LNCaP clone FGC (cell line): Measurements from ENCODE around the gene ITFG2.

Experiments used
- DNase-seq: peaks from one replicate; pipeline ENCODE4 v3.0.0-alpha.2; 2011; ENCODE audit warnings: low read depth
- H3K4me3 ChIP-seq: 2 replicates; pipeline ENCODE4 v1.5.1; 2011; ENCODE audit warnings: mild to moderate bottlenecking, low read depth, low read length, control low read depth
- TF ChIP-seq, protein P1 (sequence below): IDR thresholded peaks from 2 replicates; pipeline ENCODE4 v1.5.1; 2012; ENCODE audit warnings: mild to moderate bottlenecking; ENCODE audit not compliant: control insufficient read depth, insufficient read depth; ENCODE audit errors: extremely low read depth

Gene ITFG2

DNA sequence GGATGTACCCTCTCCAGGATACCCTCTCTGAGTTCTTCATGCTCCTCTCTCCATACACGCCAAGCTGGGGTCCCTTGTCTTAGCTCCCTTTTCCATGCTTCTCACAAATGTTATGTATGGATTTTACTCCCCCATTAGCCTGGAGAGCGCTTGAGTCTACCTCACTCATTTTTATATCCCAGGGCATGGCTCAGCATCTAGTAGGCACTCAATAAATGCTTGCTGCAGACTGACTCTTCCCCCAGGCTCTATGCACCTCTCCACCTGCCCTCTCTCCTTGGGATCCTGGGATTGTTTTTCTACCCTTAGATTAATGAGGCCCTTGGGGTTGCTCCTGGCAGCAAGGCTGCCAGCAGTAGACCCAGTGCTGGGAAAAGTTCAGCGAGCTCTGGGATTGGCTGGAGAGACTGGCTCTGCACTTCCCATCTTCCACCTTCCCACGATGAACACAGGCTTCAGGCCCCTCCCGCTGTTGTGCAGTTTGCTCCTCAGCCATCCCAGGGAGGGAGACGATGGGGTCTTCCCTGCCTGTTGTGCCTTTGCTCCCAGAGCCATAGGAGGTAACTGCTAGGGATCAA lies 20.2 kb downstream of the ITFG2 start:
- TF ChIP-seq, protein P1, sequence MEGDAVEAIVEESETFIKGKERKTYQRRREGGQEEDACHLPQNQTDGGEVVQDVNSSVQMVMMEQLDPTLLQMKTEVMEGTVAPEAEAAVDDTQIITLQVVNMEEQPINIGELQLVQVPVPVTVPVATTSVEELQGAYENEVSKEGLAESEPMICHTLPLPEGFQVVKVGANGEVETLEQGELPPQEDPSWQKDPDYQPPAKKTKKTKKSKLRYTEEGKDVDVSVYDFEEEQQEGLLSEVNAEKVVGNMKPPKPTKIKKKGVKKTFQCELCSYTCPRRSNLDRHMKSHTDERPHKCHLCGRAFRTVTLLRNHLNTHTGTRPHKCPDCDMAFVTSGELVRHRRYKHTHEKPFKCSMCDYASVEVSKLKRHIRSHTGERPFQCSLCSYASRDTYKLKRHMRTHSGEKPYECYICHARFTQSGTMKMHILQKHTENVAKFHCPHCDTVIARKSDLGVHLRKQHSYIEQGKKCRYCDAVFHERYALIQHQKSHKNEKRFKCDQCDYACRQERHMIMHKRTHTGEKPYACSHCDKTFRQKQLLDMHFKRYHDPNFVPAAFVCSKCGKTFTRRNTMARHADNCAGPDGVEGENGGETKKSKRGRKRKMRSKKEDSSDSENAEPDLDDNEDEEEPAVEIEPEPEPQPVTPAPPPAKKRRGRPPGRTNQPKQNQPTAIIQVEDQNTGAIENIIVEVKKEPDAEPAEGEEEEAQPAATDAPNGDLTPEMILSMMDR, result no peak
- no peak for DNase-seq
- no peak overlapping the region for H3K4me3 ChIP-seq

DNA sequence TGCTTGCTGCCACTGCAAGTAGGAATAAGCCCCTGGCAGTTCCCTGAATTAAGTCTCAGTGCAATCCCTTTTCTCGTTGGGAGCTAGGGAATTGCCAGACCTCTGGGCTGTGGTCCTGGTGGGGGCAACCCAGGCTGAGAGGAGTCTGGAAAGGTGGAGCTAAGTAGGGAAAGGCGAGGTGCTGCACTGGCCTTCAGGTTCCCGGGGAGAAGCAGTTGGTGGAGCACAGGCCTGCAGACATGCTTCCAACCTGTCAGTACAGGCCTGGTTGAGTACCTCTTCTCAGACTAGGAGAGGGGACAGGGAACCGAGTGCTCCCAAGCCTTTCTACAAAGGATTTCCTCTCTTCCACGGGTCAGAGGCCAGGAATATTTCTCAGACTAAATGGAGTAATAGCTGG lies 20.9 kb downstream of the ITFG2 start:
- DNase-seq, result no peak
- TF ChIP-seq, protein P1, result no peak
- no peak overlapping the region for H3K4me3 ChIP-seq

DNA sequence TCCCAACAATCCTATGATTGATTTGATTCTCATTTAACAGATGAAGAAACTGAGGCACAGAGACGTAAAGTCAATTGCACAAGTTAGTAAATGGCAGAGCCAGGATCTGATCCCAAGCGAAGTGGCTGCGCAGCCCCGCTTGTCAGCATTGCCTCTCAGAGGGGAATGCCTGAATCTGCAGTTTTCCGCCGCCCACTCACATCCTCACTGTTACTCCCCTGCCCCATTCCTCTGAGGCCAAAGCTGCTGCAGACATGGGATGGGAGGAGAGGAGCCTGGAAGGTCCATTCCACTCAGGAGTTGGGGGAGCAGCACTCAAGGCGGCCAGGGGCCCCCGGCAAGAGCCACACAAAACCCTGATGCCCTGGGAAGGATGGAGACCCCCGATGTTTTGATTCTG lies 21.3 kb downstream of the ITFG2 start:
- H3K4me3 ChIP-seq, result no peak overlapping the region
- DNase-seq, result no peak
- TF ChIP-seq, protein P1, result no peak

DNA sequence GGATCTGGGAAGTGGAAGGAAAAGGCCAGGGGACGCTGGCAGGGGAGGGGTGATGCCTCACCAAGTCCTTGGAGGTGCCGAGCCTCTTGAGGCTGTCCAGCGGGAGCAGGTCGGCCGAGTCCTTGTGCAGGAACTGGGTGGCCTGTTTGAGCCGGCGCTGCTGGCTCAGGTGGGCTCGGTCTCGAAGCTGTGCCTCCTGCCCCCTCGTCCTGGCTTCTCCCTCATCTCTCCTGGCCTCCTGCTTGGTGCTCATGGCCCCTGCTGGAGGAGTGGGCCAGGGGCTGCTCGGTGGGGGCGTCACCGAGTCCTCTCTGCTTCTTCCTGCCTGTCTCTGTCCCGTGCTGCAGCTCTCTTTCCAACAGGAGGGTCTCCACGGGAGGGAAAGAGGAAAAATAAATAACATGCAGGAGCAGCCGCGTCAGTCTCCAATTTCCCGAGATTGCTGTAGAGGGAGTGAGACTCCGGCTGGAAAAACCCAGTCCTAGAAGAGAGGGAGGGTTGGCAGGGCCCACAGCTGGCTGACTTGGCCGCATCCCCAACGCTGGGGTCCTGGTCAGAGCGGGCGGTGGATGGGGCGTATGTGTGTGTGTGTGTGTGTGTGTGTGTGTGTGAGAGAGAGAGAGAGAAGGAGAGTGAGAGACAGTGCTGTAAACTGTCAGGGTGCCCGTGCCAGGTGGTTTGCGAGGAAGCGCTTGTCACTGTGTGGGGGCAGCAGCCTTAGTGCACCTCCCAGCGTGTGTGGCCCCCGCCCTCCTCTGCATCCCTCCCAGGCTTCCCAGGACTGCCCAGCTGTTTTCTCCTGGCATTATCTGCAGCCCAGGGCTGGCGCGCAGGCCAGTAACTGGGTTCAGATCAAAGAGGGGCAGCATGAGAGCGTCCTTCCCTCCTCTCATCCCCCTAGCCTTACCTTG lies 22.4 kb downstream of the ITFG2 start, which contains the start of gene NRIP2:
NRIP2 (minus strand) TSS at position 455 of the 911 bp plus-strand sequence; CDS start at position 403, 52 bp downstream.
- no peak within 1 kb of the TSS for H3K4me3 ChIP-seq
- DNase-seq, result no peak
- TF ChIP-seq, protein P1, result no peak

DNA sequence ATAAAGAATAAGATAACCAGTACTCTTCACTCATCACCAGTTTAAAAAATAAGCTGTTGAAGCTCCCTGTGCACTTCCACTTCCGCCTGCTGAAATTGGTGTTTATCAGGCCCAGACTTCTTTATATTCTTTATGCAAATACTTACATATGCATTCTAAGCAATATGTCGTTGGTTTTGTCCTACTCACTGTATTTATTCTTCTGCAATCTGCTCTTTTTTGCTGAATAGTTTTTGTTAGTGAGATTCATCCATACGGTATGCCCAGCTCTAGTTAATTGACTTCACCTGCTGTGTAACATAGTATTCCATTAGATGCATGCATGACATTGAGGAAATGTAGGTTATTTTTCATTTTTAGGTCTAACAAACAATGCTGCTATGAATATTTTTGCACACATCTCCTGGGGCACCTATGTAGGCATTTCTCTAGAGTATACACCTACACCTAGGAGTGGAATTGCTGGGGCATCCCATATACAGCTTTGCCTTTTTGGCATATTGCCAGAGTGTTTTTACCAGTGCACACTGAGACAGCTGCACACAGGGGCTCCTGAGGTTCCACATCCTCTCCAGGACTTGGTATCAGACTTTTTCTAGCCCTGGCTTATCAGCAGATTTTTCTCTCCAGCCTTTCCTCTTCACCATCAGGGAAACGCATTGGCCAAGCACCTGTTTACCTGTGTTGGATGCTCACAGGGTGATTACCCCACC lies 23.4 kb downstream of the ITFG2 start:
- no peak for DNase-seq
- TF ChIP-seq, protein P1, result no peak

DNA sequence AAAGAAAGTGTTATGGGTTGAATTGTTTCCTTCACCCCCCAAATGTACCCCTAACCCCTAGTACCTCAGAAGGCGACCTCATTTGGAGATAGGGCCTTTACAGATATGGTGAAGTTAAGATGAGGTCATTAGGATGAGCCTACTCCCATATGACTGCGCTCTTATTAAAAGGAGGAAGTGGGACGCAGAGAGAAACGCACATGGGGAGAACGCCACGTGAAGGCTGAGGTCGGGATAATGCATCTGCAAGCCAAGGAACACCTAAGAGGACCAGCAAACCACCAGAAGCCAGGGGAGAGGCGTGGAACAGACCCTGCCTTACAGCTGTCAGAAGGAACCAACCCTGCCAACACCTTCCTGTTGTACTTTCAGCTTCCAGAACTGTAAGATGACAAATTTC lies 24.1 kb downstream of the ITFG2 start:
- H3K4me3 ChIP-seq, result no peak overlapping the region
- no peak for DNase-seq
- TF ChIP-seq, protein P1, result no peak

More for the DNA sequence above, 23.4 kb downstream of the ITFG2 start:
- H3K4me3 ChIP-seq, result no peak overlapping the region
